Measurements from ENCODE around the gene CELF5. TPM values are rescaled to one million over a fixed set of nuclear protein-coding genes. Genes with fewer than 3 reads are reported as not detected.
"Not testable (repeated sequence)": the region's sequence is repeated elsewhere in the genome, so short reads cannot be mapped to it uniquely, and the experiment has no call there.

The CELF5 gene
- total and polyA plus RNA-seq, 2 experiments from 2014 or later = 1.1 TPM; not detected in 1

DNA sequence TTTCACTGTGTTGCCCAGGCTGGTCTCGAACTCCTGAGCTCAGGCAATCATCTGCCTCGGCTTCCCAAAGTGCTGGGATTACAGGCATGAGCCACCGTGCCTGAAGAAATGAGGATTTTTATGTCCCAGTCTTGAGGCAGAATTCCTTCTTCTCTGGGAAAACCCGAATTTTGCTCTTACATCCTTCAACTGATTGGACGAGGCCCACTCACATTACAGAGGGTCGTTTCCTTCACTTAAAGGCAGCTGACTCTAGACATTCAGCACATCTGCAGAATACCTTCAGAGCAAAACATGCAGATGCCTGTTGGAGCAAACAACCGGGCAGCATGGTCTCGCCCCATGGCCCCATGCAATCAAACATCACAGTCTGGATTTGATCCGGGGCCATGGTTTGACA is 105.6 kb downstream of the CELF5 start:
- TF ChIP-seq EZH2 (IDR thresholded peaks at IDR 0.05; ENCODE audit: insufficient read depth, poor library complexity, severe bottlenecking) (no peak), EZH2phosphoT487 (IDR thresholded peaks at IDR 0.05; ENCODE audit: insufficient read depth, low read depth) (no peak)
- WGBS, 2 experiments (ENCODE audit: low coverage in 1 of 2, low lambda C conversion rate in 2 of 2, missing lambda C conversion rate in 2 of 2) = 83 to 85% methylated on average over 9 of the region's 9 CpGs
- no peaks in the 10 kb centered on the region for H3K27me3 ChIP-seq (replicated peaks; ENCODE audit: insufficient read depth)
- H3K27ac ChIP-seq = no peak overlapping the region
- in situ Hi-C loops (cut with MboI) = no loop called here
- no peak for DNase-seq
- H3K9me2 ChIP-seq (ENCODE audit: insufficient read depth) = no peaks in the 10 kb centered on the region
- no peak overlapping the region for H3K4me3 ChIP-seq
- H3K36me3 ChIP-seq (ENCODE audit: low read depth) = no peaks in the 10 kb centered on the region
- no peak overlapping the region for H2AFZ ChIP-seq
- peaks cover 5% of the 10 kb centered on the region for H3K4me1 ChIP-seq (ENCODE audit: insufficient read depth)
- no peak overlapping the region for H3K4me2 ChIP-seq (ENCODE audit: unreplicated experiment)
- no peaks in the 10 kb centered on the region for H3K9me3 ChIP-seq (ENCODE audit: low read depth)
- peaks cover 5% of the 10 kb centered on the region; the same call in 1 of the 2 replicates for H3F3A ChIP-seq (ENCODE audit: insufficient read depth)
- H3K79me2 ChIP-seq (ENCODE audit: insufficient read depth) = no peaks in the 10 kb centered on the region
- H3K9ac ChIP-seq = no peak overlapping the region
- H4K20me1 ChIP-seq (ENCODE audit: insufficient read depth) = no peaks in the 10 kb centered on the region

DNA sequence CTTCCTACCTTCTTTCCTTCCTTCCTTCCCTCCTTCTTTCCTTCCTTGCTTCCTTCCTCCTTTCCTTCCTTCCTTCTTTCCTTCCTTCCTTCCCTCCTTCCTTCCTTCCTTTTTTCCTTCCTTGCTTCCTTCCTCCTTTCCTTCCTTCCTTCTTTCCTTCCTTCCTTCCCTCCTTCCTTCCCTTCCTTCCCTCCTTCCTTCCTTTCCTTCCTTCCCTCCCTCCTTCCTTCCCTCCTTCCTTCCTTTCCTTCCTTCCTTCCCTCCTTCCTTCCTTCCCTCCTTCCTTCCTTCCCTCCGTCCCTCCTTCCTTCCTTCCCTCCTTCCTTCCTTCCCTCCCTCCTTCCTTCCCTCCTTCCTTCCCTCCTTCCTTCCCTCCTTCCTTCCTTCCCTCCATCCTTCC is 107.8 kb downstream of the CELF5 start:
- H3K9ac ChIP-seq; H3K27ac ChIP-seq; H3K4me3 ChIP-seq; H3K36me3 ChIP-seq (ENCODE audit: low read depth); H3K27me3 ChIP-seq (replicated peaks; ENCODE audit: insufficient read depth); H4K20me1 ChIP-seq (ENCODE audit: insufficient read depth); H3K9me2 ChIP-seq (ENCODE audit: insufficient read depth); DNase-seq; H3K4me2 ChIP-seq (ENCODE audit: unreplicated experiment); H3F3A ChIP-seq (ENCODE audit: insufficient read depth); H3K9me3 ChIP-seq (ENCODE audit: low read depth); in situ Hi-C loops (cut with MboI); H3K79me2 ChIP-seq (ENCODE audit: insufficient read depth); H2AFZ ChIP-seq: not testable (repeated sequence)
- H3K4me1 ChIP-seq (ENCODE audit: insufficient read depth) = peaks cover 27% of the 10 kb centered on the region
- WGBS, 2 experiments (ENCODE audit: low coverage in 1 of 2, low lambda C conversion rate in 2 of 2, missing lambda C conversion rate in 2 of 2) = 94% methylated on average over 1 of the region's 1 CpG; no CpG with 5 or more reads in 1 of the 2 experiments

DNA sequence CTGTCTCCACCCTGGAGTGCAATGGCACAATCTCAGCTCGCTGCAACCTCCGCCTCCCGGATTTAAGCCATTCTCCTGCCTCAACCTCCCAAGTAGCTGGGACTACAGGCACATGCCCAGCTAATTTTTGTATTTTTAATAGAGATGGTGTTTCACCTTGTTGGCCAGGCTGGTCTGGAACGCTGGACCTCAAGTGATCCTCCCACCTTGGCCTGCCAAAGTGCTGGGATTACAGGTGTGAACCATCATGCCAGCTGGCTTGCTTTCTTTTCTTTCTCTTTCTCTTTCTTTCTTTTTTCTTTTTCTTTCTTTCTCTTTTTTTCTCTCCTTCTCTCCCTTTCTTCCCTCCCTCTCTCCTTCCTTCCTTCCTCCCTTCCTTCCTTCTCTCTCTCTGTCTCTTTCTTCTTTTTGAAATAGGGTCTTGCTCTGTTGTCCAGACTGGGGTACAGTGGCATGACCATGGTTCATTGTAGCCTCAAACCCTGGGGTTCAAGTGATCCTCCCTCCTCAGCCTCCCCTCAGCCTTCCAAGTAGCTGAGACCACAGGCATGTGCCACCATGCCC is 108.6 kb downstream of the CELF5 start:
- Histone ChIP-seq H3F3A (ENCODE audit: insufficient read depth) (0 out of 2 replicates have a peak, but pooled peaks cover 10% of the 10 kb centered on the region), H3K79me2 (ENCODE audit: insufficient read depth) (no peaks in the 10 kb centered on the region), H3K27me3 (replicated peaks; ENCODE audit: insufficient read depth) (no peaks in the 10 kb centered on the region), H4K20me1 (ENCODE audit: insufficient read depth) (no peaks in the 10 kb centered on the region), H3K4me2 (ENCODE audit: unreplicated experiment) (no peak overlapping the region), H3K4me1 (ENCODE audit: insufficient read depth) (peaks cover 30% of the 10 kb centered on the region), H3K36me3 (ENCODE audit: low read depth) (no peaks in the 10 kb centered on the region), H3K9me2 (ENCODE audit: insufficient read depth) (no peaks in the 10 kb centered on the region), H3K27ac (no peak overlapping the region), H3K9ac (no peak overlapping the region), H3K9me3 (ENCODE audit: low read depth) (no peaks in the 10 kb centered on the region), H3K4me3 (no peak overlapping the region), H2AFZ (no peak overlapping the region)
- WGBS, 2 experiments (ENCODE audit: low coverage in 1 of 2, low lambda C conversion rate in 2 of 2, missing lambda C conversion rate in 2 of 2) = 32 to 39% methylated on average over 4 of the region's 4 CpGs
- TF ChIP-seq EZH2 (IDR thresholded peaks at IDR 0.05; ENCODE audit: insufficient read depth, poor library complexity, severe bottlenecking) (no peak), EZH2phosphoT487 (IDR thresholded peaks at IDR 0.05; ENCODE audit: insufficient read depth, low read depth) (no peak)
- DNase-seq = no peak
- in situ Hi-C loops (cut with MboI) = no loop called here

DNA sequence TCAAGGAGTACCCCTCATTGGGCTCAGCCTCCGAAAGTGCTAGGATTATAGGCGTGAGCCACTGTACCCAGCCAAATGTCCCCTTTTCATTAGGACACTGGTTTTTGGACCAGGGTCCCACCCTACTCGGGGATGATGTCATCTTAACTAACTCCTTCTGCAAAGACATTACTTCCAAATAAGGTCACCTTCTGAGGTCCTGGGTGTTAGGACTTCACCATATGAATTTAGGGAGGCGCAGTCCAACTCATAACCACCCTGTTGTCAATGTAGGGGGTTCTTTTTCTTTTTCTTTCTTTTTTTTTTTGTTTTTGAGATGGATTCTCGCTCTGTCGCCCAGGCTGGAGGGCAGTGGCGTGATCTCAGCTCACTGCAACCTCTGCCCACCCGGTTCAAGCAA is 109.2 kb downstream of the CELF5 start:
- no peak overlapping the region for H3K4me2 ChIP-seq (ENCODE audit: unreplicated experiment)
- no peak overlapping the region for H3K4me3 ChIP-seq
- no peaks in the 10 kb centered on the region for H3K36me3 ChIP-seq (ENCODE audit: low read depth)
- TF ChIP-seq EZH2 (IDR thresholded peaks at IDR 0.05; ENCODE audit: insufficient read depth, poor library complexity, severe bottlenecking) = no peak
- H3K9ac ChIP-seq = no peak overlapping the region
- no peaks in the 10 kb centered on the region for H3K9me3 ChIP-seq (ENCODE audit: low read depth)
- H3K4me1 ChIP-seq (ENCODE audit: insufficient read depth) = peaks cover 30% of the 10 kb centered on the region
- H3K27ac ChIP-seq = no peak overlapping the region
- H3K79me2 ChIP-seq (ENCODE audit: insufficient read depth) = no peaks in the 10 kb centered on the region
- no peaks in the 10 kb centered on the region for H3K27me3 ChIP-seq (replicated peaks; ENCODE audit: insufficient read depth)
- no peaks in the 10 kb centered on the region for H3K9me2 ChIP-seq (ENCODE audit: insufficient read depth)
- WGBS, 2 experiments (ENCODE audit: low coverage in 1 of 2, low lambda C conversion rate in 2 of 2, missing lambda C conversion rate in 2 of 2) = 50 to 55% methylated on average over 8 of the region's 8 CpGs
- H3F3A ChIP-seq (ENCODE audit: insufficient read depth) = 0 out of 2 replicates have a peak, but pooled peaks cover 10% of the 10 kb centered on the region
- in situ Hi-C loops (cut with MboI) = no loop called here
- no peak overlapping the region for H2AFZ ChIP-seq
- H4K20me1 ChIP-seq (ENCODE audit: insufficient read depth) = no peaks in the 10 kb centered on the region
- no peak for DNase-seq

DNA sequence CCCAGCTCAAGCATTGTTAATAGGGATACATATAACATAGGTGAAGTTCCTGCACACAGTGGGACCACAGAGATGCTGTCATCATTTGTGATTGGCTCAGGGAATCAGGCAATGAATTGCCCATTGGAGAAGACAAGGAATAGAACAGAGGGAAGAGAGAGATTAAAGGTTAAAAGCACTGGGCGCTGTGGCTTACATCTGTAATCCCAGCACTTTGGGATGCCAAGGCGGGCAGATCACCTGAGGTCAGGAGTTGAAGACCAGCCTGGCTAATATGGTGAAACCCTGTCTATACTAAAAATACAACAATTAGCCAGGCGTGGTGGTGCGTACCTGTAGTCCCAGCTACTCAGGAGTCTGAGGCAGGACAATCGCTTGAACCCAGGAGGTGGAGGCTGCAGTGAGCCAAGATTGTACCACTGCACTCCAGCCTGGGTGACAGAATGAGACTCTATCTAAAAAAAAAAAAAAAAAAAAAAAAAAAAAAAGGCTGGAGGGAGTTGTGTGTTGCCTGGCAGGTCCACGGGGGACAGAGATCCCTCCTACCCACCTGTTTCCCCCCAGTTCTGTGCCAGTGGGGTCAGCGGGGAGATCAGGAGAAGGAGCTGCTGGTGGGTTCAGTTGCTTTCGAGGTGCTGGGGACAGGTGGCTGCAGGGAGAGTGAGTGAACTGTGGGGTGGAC is 110.4 kb downstream of the CELF5 start:
- H4K20me1 ChIP-seq (ENCODE audit: insufficient read depth); H3K27ac ChIP-seq; H2AFZ ChIP-seq; H3K9me2 ChIP-seq (ENCODE audit: insufficient read depth); H3K9me3 ChIP-seq (ENCODE audit: low read depth); DNase-seq; in situ Hi-C loops (cut with MboI); H3K36me3 ChIP-seq (ENCODE audit: low read depth); H3F3A ChIP-seq (ENCODE audit: insufficient read depth); H3K4me3 ChIP-seq; H3K27me3 ChIP-seq (replicated peaks; ENCODE audit: insufficient read depth); H3K79me2 ChIP-seq (ENCODE audit: insufficient read depth); H3K9ac ChIP-seq: not testable (repeated sequence)
- H3K4me1 ChIP-seq (ENCODE audit: insufficient read depth) = peaks cover 30% of the 10 kb centered on the region
- H3K4me2 ChIP-seq (ENCODE audit: unreplicated experiment) = peak overlapping the region; percentile 48
- WGBS, 2 experiments (ENCODE audit: low coverage in 1 of 2, low lambda C conversion rate in 2 of 2, missing lambda C conversion rate in 2 of 2) = 60 to 68% methylated on average over 7 to 8 of the region's 8 CpGs

Measured in GM23248 (cell line).